GM12872 (cell line): ENCODE measurements around the gene ALDH16A1.

Source experiments
- CTCF ChIP-seq: IDR thresholded peaks from 3 replicates; pipeline ENCODE4 v1.5.1; 2011; ENCODE audit warnings: low read depth, mild to moderate bottlenecking, low read length, moderate library complexity; ENCODE audit not compliant: insufficient read depth

The ALDH16A1 gene

GRCh38 chr19:49443366-49444099 lies 9.5 kb upstream of the ALDH16A1 start:
- TF ChIP-seq CTCF, result peak; percentile 86

GRCh38 chr19:49445997-49446396 lies 7.0 kb upstream of the ALDH16A1 start:
- no peak for TF ChIP-seq CTCF

- no peak for TF ChIP-seq CTCF
These were observed 5.3 kb upstream of the ALDH16A1 start for GRCh38 chr19:49447485-49448431.

GRCh38 chr19:49448432-49448786 lies 4.6 kb upstream of the ALDH16A1 start:
- no peak for TF ChIP-seq CTCF

GRCh38 chr19:49450405-49450804 lies 2.6 kb upstream of the ALDH16A1 start:
- TF ChIP-seq CTCF, result no peak

- TF ChIP-seq CTCF, result no peak
These were observed 1.4 kb upstream of the ALDH16A1 start, which contains the start of gene PIH1D1 for GRCh38 chr19:49451430-49452181. Gene PIH1D1, minus strand, starts transcription at chr19:49451814. Its CDS starts 240 bp downstream, at chr19:49451574.

GRCh38 chr19:49453757-49454240 lies 774 bp downstream of the ALDH16A1 start:
- no peak for TF ChIP-seq CTCF
